Erythroblast (primary cell): Measurements from ENCODE around the gene CDCA7.

Source experiments
- GATA1 ChIP-seq: IDR thresholded peaks from 2 replicates; pipeline ENCODE4 v1.6.1; 2011; ENCODE audit warnings: low read depth, mild to moderate bottlenecking, control low read depth, low read length, moderate library complexity
- POLR2A ChIP-seq: IDR thresholded peaks from 2 replicates; pipeline ENCODE4 v1.6.1; 2011; ENCODE audit warnings: mild to moderate bottlenecking, low read length

GRCh38 chr2:173417802-173418201 is 63.1 kb downstream of the CDCA7 start:
- TF ChIP-seq POLR2A (no peak), GATA1 (no peak)
